Skeletal muscle satellite cell (primary cell): ENCODE results near the gene INO80.
"Not testable (repeated sequence)": the region's sequence is repeated elsewhere in the genome, so short reads cannot be mapped to it uniquely, and the experiment has no call there.

ENCODE experiments used
- H3K27me3 ChIP-seq: 2 replicates; pipeline ENCODE4 v1.7.0; 2013; ENCODE audit warnings: low read length; ENCODE audit not compliant: control insufficient read depth, insufficient read depth
- H3K36me3 ChIP-seq: 2 replicates; pipeline ENCODE4 v1.7.0; 2013; ENCODE audit warnings: mild to moderate bottlenecking, control low read depth, low read length; ENCODE audit not compliant: insufficient read depth
- H3K4me1 ChIP-seq: 2 replicates; pipeline ENCODE4 v1.7.0; 2013; ENCODE audit warnings: low read length; ENCODE audit not compliant: control insufficient read depth, insufficient read depth
- H3K4me2 ChIP-seq: 2 replicates; pipeline ENCODE4 v1.7.0; 2013; ENCODE audit warnings: mild to moderate bottlenecking, low read length
- H3K4me3 ChIP-seq: 2 replicates; pipeline ENCODE4 v1.7.0; 2013; ENCODE audit warnings: low read length
- H3K9ac ChIP-seq: 2 replicates; pipeline ENCODE4 v1.7.0; 2013; ENCODE audit warnings: mild to moderate bottlenecking, low read depth, low read length, moderate library complexity
- H3K9me3 ChIP-seq: replicated peaks from 2 replicates; pipeline ENCODE4 v1.7.0; 2013; ENCODE audit warnings: mild to moderate bottlenecking, control low read depth, low read length

The INO80 gene

DNA sequence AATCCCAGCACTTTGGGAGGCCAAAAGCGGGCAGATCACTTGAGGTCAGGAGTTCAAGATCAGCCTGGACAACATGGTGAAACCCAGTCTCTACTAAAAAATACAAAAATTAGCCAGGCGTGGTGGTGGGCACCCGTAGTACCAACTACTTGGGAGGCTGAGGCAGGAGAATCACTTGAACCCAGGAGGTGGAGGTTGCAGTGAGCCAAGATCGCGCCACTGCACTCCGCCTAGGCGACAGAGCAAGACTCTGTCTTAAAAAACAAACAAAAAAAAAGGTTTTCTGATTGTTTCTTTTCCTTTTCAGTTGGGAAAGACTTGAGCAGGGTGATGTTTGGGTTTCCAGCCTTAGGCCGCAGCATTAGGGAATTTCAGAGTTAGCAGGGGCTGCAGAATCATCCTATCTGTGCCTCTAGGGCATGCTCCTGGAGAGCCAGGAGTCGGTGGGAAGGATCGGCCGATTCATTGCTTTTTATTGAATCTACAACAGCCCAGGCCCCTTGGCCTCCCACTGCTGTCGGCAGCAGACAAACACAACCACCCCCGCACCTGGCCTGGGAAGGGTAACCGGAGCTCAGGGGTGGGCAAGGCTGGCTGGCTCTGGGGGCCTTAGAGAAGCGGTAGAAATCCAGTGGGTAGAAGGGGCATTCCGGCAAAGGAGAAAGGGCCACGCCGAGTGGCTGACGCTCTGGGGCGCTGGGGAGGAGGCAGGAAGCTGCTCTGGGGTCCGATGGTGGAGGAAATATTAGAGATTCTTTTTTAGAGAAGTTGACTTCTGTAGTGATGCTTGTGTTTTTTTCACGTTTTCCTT is 156.5 kb downstream of the INO80 start:
- Histone ChIP-seq H3K4me1 (peaks cover 6% of the 10 kb centered on the region), H3K9me3 (no peaks in the 10 kb centered on the region), H3K27me3 (peaks cover 3% of the 10 kb centered on the region), H3K36me3 (no peaks in the 10 kb centered on the region), H3K4me3 (no peak overlapping the region), H3K4me2 (no peak overlapping the region), H3K9ac (no peak overlapping the region)

DNA sequence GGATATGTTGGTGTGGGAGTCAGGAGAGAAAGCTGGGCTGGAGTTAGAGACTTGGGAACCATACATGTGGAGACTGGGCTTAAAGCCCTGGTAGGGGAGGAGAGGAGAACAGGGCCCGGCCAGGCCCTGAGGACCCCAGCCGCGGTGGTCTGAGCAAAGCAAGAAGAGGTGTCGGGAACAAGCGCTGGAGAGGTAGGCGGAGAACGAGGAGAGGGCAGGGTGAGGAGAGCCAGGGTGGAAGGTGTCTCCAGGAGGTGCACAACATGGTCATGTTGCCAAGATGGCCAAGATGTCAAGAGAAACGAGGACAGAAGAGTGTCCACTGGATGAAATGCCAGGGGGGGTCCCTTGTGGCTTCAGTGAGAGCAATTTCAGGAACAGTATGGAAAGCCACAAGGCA is 157.4 kb downstream of the INO80 start:
- H3K36me3 ChIP-seq, result no peaks in the 10 kb centered on the region
- peaks cover 12% of the 10 kb centered on the region for H3K4me1 ChIP-seq
- no peaks in the 10 kb centered on the region for H3K9me3 ChIP-seq
- no peaks in the 10 kb centered on the region for H3K27me3 ChIP-seq
- no peak overlapping the region for H3K4me3 ChIP-seq
- H3K4me2 ChIP-seq, result no peak overlapping the region
- H3K9ac ChIP-seq, result no peak overlapping the region

DNA sequence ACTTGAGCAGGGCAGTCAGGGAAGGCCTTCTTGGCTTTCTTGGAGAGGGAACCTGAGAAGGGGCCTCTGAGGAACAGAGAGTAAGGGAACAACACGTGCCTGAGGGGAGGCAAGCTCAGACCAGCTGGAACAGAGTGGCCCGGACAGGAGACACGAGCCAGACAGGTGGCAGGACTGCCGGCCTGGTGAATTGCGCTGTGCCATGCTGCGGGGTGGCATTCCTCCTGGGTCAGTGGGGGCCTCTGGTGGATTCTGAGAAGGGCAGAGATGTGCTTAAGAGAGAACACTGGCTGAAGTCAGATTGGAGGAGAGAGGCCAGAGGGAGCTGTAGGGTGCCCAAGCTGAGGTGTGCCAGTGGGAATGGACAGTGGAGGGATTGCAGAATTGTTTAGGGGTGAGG is 157.9 kb downstream of the INO80 start:
- Histone ChIP-seq H3K4me2 (no peak overlapping the region), H3K4me1 (peaks cover 13% of the 10 kb centered on the region), H3K9me3 (no peaks in the 10 kb centered on the region), H3K4me3 (no peak overlapping the region), H3K36me3 (no peaks in the 10 kb centered on the region), H3K27me3 (no peaks in the 10 kb centered on the region), H3K9ac (no peak overlapping the region)

DNA sequence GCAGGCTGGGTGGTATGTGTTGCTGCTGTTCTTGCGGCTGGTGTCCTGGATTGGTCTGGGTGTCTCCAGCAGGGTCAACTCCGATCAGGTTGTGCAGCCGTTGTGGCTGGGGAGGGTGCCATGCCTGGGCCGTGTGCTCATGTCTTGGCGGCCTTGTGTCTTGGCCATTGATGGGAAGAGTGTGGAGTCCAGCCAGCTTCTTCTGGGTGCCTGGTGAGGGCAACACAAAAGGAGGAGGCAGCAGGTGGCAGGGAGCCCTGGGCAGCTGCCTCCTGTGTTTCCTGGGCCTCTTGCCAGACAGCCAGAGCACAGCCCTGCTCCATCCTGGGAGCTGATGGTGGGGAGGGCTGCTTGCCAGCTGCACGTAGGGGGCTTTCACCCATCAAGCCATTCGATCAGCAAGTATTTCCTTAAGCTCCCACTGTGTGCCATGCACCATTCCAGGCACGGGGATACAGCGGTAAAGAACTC is 158.5 kb downstream of the INO80 start:
- Histone ChIP-seq H3K27me3 (no peaks in the 10 kb centered on the region), H3K4me1 (peaks cover 14% of the 10 kb centered on the region), H3K9ac (no peak overlapping the region), H3K9me3 (no peaks in the 10 kb centered on the region), H3K4me3 (no peak overlapping the region), H3K4me2 (no peak overlapping the region), H3K36me3 (no peaks in the 10 kb centered on the region)

DNA sequence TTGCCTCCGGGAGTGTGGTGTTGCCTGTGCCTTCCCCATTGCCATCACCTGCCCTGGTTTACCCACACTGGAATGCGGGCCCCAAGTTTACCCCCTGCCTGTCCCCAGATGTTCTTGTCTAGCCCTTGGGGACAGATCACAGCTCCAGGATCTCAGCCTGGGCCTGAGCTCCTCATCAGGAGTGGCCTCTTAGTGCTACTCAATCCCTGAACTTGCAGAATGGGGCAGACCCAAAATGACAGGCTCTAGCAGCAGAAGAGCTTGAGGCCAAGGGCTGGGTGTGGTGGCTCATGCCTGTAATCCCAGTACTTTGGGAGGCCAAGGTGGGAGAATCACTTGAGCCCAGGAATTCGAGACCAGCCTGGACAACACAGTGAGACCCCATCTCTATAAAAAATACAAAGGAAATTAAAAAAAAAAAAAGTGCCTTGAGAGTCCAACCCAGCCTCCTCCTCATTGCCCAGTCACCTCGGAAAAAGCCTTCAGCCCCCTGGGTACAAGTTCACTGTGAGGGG is 159.0 kb downstream of the INO80 start:
- H3K27me3 ChIP-seq, result no peaks in the 10 kb centered on the region
- no peak overlapping the region for H3K9ac ChIP-seq
- H3K4me3 ChIP-seq, result no peak overlapping the region
- peaks cover 19% of the 10 kb centered on the region for H3K4me1 ChIP-seq
- H3K4me2 ChIP-seq, result no peak overlapping the region
- no peaks in the 10 kb centered on the region for H3K36me3 ChIP-seq
- H3K9me3 ChIP-seq, result no peaks in the 10 kb centered on the region

DNA sequence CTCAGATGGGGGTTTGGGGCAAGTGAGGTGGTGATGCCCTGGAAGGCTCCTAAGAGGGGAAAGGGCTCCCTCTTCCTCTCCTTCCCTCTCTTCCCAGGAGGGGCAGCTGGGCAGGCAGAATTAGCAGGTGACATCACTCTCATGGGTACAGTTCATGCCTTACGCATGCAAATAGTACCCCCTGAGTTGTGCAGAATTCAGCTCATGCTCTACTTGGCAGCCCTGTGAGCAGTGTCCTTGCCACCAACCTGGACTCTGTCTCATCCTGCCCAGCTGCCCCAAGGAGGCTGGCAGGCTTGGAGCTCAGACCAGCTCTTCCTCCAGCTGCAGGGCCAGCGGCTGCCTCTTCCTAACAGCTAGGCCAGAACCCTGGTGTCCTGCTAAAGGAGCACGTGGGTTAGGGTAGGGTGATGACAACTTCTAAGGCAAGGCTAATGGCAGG is 159.5 kb downstream of the INO80 start:
- no peaks in the 10 kb centered on the region for H3K9me3 ChIP-seq
- H3K27me3 ChIP-seq, result no peaks in the 10 kb centered on the region
- no peak overlapping the region for H3K4me2 ChIP-seq
- H3K4me1 ChIP-seq, result peaks cover 20% of the 10 kb centered on the region
- no peak overlapping the region for H3K9ac ChIP-seq
- H3K36me3 ChIP-seq, result no peaks in the 10 kb centered on the region
- H3K4me3 ChIP-seq, result no peak overlapping the region

DNA sequence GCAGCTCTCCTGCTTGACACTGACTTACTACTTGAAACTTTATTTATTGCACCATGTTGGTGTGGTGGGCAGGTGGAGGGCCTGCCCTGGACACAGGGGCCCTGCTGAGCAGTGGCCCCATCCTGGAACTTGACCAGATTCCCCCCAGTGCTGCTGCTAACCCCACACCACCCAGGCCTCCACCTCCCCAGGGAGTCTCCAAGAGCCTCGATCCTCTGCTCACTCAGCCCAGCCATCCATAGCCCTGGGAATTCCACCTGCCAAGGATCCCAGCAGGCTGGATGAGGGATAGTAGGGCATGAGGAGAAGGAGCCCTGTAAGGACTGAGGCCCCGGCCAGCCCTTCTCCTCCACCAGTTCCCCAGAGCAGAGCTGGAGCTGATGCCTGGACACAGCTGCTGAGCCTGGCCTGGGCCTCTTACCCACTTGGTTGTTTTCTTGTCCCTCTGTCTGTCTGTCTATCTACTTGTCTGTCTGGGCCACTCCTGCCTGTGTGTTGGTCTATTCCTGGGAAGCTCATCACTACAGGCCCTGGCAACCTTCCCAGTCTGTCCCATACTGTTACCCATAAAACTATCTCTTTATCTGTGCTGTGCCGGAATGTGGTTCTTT is 160.0 kb downstream of the INO80 start:
- peaks cover 20% of the 10 kb centered on the region for H3K4me1 ChIP-seq
- H3K4me3 ChIP-seq, result no peak overlapping the region
- no peaks in the 10 kb centered on the region for H3K9me3 ChIP-seq
- H3K4me2 ChIP-seq, result no peak overlapping the region
- no peaks in the 10 kb centered on the region for H3K27me3 ChIP-seq
- no peak overlapping the region for H3K9ac ChIP-seq
- H3K36me3 ChIP-seq, result no peaks in the 10 kb centered on the region

DNA sequence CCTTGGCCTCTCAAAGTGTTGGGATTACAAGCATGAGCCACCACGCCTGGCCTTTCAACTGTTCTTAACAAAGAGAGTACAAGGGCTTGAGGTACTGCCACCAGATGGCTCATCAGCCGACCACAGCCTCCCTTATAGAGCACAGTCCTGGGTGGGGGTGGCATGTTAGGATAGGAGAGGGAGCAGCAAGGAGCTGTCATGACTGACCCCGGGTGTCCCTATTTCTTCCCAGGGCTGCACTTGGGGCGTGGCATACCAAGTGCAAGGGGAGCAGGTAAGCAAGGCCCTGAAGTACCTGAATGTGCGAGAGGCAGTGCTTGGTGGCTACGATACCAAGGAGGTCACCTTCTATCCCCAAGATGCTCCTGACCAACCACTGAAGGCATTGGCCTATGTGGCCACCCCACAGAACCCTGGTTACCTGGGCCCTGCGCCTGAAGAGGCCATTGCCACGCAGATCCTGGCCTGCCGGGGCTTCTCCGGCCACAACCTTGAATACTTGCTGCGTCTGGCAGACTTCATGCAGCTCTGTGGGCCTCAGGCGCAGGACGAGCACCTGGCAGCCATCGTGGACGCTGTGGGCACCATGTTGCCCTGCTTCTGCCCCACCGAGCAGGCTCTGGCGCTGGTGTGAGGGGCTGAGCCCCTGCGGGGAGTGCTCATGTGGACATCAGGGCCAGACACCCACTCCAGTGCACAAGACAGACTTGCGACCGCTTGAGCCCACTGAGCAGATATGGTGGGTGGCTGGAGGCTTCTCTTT is 160.8 kb downstream of the INO80 start:
- Histone ChIP-seq H3K4me1 (peaks cover 20% of the 10 kb centered on the region), H3K4me2 (no peak overlapping the region), H3K27me3 (no peaks in the 10 kb centered on the region), H3K36me3 (no peaks in the 10 kb centered on the region), H3K4me3 (no peak overlapping the region), H3K9ac (no peak overlapping the region), H3K9me3 (no peaks in the 10 kb centered on the region)

DNA sequence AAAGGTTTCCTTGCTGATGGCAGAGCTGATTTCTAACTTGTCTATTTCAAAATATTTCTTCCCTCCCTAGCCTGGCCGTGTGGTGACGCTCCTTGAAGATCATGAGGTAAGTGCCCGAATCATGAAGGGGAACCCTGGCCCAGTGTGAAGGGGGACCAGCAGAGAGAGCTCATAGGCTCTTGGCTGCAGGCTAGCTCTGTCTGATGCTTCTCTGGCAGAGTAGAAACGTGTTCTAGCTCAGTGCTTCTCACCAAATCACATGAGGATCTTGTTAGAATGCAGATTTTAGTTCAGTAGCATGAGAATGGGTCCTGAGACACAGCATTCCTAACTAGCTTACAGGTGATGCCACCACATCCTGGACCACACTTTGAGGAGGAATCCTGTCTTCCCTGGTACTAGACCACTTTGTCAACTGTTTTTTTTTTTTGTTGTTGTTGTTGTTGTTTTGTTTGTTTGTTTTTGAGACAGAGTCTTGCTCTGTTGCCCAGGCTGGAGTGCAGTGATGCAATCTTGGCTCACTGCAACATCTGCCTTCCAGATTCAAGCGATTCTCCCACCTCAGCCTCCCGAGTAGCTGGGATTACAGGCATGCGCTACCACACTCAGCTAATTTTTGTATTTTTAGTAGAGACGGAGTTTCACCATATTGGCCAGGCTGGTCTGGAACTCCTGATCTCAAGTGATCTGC is 161.8 kb downstream of the INO80 start:
- H3K9me3 ChIP-seq, H3K36me3 ChIP-seq, H3K9ac ChIP-seq, H3K27me3 ChIP-seq: not testable (repeated sequence)
- H3K4me3 ChIP-seq, result peak overlapping the region; percentile 85
- H3K4me2 ChIP-seq, result peak overlapping the region; percentile 94
- H3K4me1 ChIP-seq, result peaks cover 20% of the 10 kb centered on the region

DNA sequence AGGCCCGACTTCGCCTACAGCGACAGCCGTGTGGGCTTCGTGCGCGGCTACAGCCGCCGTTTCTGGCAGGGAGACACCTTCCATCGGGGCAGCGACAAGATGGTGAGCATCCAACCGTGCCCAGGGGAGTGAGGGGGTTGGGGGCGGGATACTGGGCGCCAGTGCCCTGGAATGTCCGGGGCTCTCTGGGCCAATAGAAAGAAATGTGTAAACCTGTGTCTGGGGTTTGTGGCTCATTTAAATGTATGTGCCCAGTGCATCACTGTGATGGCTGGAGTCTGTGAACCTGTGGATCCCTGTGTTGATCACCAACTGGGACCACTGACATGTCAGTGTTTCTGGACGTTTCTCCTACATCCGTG is 162.4 kb downstream of the INO80 start:
- Histone ChIP-seq H3K36me3 (no peaks in the 10 kb centered on the region), H3K9me3 (no peaks in the 10 kb centered on the region), H3K27me3 (no peaks in the 10 kb centered on the region), H3K4me2 (peak overlapping the region; percentile 94), H3K9ac (peak overlapping the region; percentile 82), H3K4me1 (peaks cover 20% of the 10 kb centered on the region), H3K4me3 (peak overlapping the region; percentile 85)
